Hepatocyte (in vitro differentiated cells): ENCODE data around the gene NADK.

ENCODE experiments used
- CTCF ChIP-seq: fragments of 200-600 bp; sonication (generic); IDR thresholded peaks from 2 replicates; pipeline ENCODE4 v1.5.1; 2016; ENCODE audit warnings: antibody characterized with exemption, mild to moderate bottlenecking; ENCODE audit not compliant: poor library complexity
- EZH2 ChIP-seq: fragments of 200-600 bp; sonication (generic); IDR thresholded peaks from 2 replicates; pipeline ENCODE4 v1.6.1; 2016; ENCODE audit warnings: antibody characterized with exemption, mild to moderate bottlenecking, borderline replicate concordance

GRCh38 chr1:1721201-1721600, 57.1 kb downstream of the NADK start:
- TF ChIP-seq EZH2 = no peak
- no peak for TF ChIP-seq CTCF
